Liver (tissue), 9 donors: ENCODE measurements around the gene WNK2. TPM values are rescaled to one million over a fixed set of nuclear protein-coding genes. Genes with fewer than 3 reads are reported as not detected.

ENCODE experiments used
- DNase-seq: peaks from one replicate; pipeline ENCODE4 v3.0.0-alpha.2; 2017; ENCODE audit warnings: low spot score
- H3K27ac ChIP-seq, 2 donors: one replicate each; pipeline ENCODE4 v1.7.0; 2013; ENCODE audit warnings: inconsistent platforms in 2 of 2, low read length in 2 of 2, control low read depth in 1 of 2, low read depth in 1 of 2, mild to moderate bottlenecking in 1 of 2
- H3K27me3 ChIP-seq, 4 donors: one replicate each; pipeline versions ENCODE4 v1.6.1 to v1.7.0; 2013; ENCODE audit warnings: low read length in 3 of 4, inconsistent platforms in 1 of 4, mild to moderate bottlenecking in 1 of 4, moderate library complexity in 1 of 4; ENCODE audit not compliant: control insufficient read depth in 4 of 4, insufficient read depth in 4 of 4
- H3K36me3 ChIP-seq, 4 donors: one replicate each; pipeline versions ENCODE4 v1.6.1 to v1.7.0; 2013; ENCODE audit warnings: low read length in 3 of 4, mild to moderate bottlenecking in 3 of 4, low read depth in 1 of 4, moderate library complexity in 1 of 4; ENCODE audit not compliant: control insufficient read depth in 4 of 4, insufficient read depth in 3 of 4
- H3K4me1 ChIP-seq, 4 donors: one replicate each; pipeline versions ENCODE4 v1.6.1 to v1.7.0; 2013; ENCODE audit warnings: low read length in 3 of 4, mild to moderate bottlenecking in 3 of 4, moderate library complexity in 1 of 4; ENCODE audit not compliant: control insufficient read depth in 4 of 4, insufficient read depth in 4 of 4
- H3K4me3 ChIP-seq, 3 donors: one replicate each; pipeline versions ENCODE4 v1.6.1 to v1.7.0; 2013; ENCODE audit warnings: low read length in 3 of 3, control low read depth in 1 of 3, low read depth in 1 of 3, mild to moderate bottlenecking in 1 of 3
- H3K9ac ChIP-seq, 2 donors: one replicate each; pipeline ENCODE4 v1.7.0; 2013; ENCODE audit warnings: low read length in 2 of 2, mild to moderate bottlenecking in 2 of 2, moderate library complexity in 2 of 2, control low read depth in 1 of 2, low read depth in 1 of 2
- H3K9me3 ChIP-seq, 4 donors: one replicate each; pipeline versions ENCODE4 v1.6.1 to v1.7.0; 2013; ENCODE audit warnings: low read length in 3 of 4; ENCODE audit not compliant: control insufficient read depth in 4 of 4
- EGR1 ChIP-seq, 2 donors: IDR thresholded peaks; 2 replicates each; pipeline ENCODE4 v1.6.1; 2016 to 2018; ENCODE audit warnings: antibody characterized with exemption in 2 of 2, low read depth in 2 of 2
- FOXA1 ChIP-seq: IDR thresholded peaks from 2 replicates; pipeline ENCODE4 v1.6.1; 2016; ENCODE audit warnings: antibody characterized with exemption
- FOXA2 ChIP-seq: IDR thresholded peaks from 2 replicates; pipeline ENCODE4 v1.6.1; 2016; ENCODE audit warnings: antibody characterized with exemption
- GABPA ChIP-seq, 2 donors: IDR thresholded peaks in 1 of 2; conservative IDR thresholded peaks in 1 of 2; 2 replicates each; pipeline ENCODE4 v1.6.1; 2016; ENCODE audit warnings: antibody characterized with exemption in 2 of 2, mild to moderate bottlenecking in 1 of 2, moderate library complexity in 1 of 2
- HNF4A ChIP-seq, 2 donors: conservative IDR thresholded peaks; 2 replicates each; pipeline ENCODE4 v1.6.1; 2016; ENCODE audit warnings: antibody characterized with exemption in 2 of 2, mild to moderate bottlenecking in 2 of 2
- HNF4G ChIP-seq: IDR thresholded peaks from 2 replicates; pipeline ENCODE4 v1.6.1; 2016; ENCODE audit warnings: antibody characterized with exemption
- MAX ChIP-seq: IDR thresholded peaks from 2 replicates; pipeline ENCODE4 v1.6.1; 2016; ENCODE audit warnings: antibody characterized with exemption
- NR2F2 ChIP-seq: IDR thresholded peaks from 2 replicates; pipeline ENCODE4 v1.6.1; 2016; ENCODE audit warnings: antibody characterized with exemption
- RAD21 ChIP-seq, 2 donors: IDR thresholded peaks; 2 replicates each; pipeline ENCODE4 v1.6.1; 2016; ENCODE audit warnings: antibody characterized with exemption in 2 of 2, mild to moderate bottlenecking in 2 of 2
- RXRA ChIP-seq, 2 donors: IDR thresholded peaks; 2 replicates each; pipeline ENCODE4 v1.6.1; 2017 to 2018; ENCODE audit warnings: antibody characterized with exemption in 2 of 2, mild to moderate bottlenecking in 1 of 2
- SP1 ChIP-seq: IDR thresholded peaks from 2 replicates; pipeline ENCODE4 v1.6.1; 2018; ENCODE audit warnings: antibody characterized with exemption, mild to moderate bottlenecking
- TAF1 ChIP-seq: conservative IDR thresholded peaks from 2 replicates; pipeline ENCODE4 v1.6.1; 2016; ENCODE audit warnings: antibody characterized with exemption, mild to moderate bottlenecking
- YY1 ChIP-seq: IDR thresholded peaks from 2 replicates; pipeline ENCODE4 v1.6.1; 2016; ENCODE audit warnings: antibody characterized with exemption, mild to moderate bottlenecking
- WGBS: extraction: QIAGEN DNeasy Blood & Tissue Kit; methylation state at CpG from one replicate; pipeline ENCODE4 v1.1.7; 2013; 5-methylcytosine and 5-hydroxymethylcytosine counted together
- polyA plus RNA-seq, 2 donors: library from polyadenylated mRNA; stranded (reverse) in 1 of 2; unstranded in 1 of 2; fragments of 200-250 nt in 1 of 2; fragments of >200 nt in 1 of 2; fragmentation: Nextera tagmentation in 1 of 2; extraction: Ambion mirVana in 1 of 2; gene quantifications; one replicate each; pipeline versions ENCODE4 v1.2.1 to v1.2.3, GENCODE V29; 2013 to 2015
- total RNA-seq, 2 donors: library from RNA; depleted of rRNA; stranded (reverse); fragments of >200 nt; gene quantifications; one replicate each; pipeline ENCODE4 v1.2.3, GENCODE V29; 2014
- TF ChIP-seq, protein P1 (sequence below): IDR thresholded peaks from 2 replicates; pipeline ENCODE4 v1.6.1; 2016; ENCODE audit warnings: antibody characterized with exemption, mild to moderate bottlenecking
- TF ChIP-seq, protein P2 (sequence below): IDR thresholded peaks from 2 replicates; pipeline ENCODE4 v1.6.1; 2016; ENCODE audit warnings: antibody characterized with exemption
- TF ChIP-seq, protein P3 (sequence below): IDR thresholded peaks from 2 replicates; pipeline ENCODE4 v1.6.1; 2016; ENCODE audit warnings: antibody characterized with exemption
- TF ChIP-seq, protein P4 (sequence below): fragments of 150-350 bp; IDR thresholded peaks from 2 replicates; pipeline ENCODE4 v1.5.1; 2017; ENCODE audit warnings: improper control_type of control experiment, low read depth, low read length; ENCODE audit not compliant: missing input control
- donor health status: healthy.
- donor health status: healthy.
- donor health status: healthy.
- donor health status: healthy.
- donor health status: healthy.

Gene WNK2
- total and polyA plus RNA-seq, 4 donors = 0.65 to 4.4 (median 1.7) TPM

DNA sequence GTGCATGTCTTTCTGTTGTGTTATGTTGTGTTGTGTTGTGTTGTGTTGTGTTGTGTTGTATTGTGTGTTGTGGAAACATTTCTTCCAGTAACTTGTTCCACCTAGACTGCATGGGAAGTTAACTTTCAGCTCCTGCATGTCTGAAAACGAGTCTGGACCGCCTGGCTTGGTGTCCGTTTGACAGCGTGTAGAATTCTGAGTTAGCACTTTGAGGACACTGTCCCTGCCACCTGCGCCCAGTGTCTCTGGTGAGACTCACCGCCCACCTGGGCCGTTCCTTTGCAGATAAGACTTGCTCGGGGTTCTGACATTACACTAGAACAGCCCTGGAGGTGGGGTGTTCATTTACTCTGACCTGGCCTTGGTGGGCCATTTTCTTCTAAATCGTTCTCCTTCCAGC lies 42.0 kb downstream of the WNK2 start (continued):
- TF ChIP-seq, protein P1, sequence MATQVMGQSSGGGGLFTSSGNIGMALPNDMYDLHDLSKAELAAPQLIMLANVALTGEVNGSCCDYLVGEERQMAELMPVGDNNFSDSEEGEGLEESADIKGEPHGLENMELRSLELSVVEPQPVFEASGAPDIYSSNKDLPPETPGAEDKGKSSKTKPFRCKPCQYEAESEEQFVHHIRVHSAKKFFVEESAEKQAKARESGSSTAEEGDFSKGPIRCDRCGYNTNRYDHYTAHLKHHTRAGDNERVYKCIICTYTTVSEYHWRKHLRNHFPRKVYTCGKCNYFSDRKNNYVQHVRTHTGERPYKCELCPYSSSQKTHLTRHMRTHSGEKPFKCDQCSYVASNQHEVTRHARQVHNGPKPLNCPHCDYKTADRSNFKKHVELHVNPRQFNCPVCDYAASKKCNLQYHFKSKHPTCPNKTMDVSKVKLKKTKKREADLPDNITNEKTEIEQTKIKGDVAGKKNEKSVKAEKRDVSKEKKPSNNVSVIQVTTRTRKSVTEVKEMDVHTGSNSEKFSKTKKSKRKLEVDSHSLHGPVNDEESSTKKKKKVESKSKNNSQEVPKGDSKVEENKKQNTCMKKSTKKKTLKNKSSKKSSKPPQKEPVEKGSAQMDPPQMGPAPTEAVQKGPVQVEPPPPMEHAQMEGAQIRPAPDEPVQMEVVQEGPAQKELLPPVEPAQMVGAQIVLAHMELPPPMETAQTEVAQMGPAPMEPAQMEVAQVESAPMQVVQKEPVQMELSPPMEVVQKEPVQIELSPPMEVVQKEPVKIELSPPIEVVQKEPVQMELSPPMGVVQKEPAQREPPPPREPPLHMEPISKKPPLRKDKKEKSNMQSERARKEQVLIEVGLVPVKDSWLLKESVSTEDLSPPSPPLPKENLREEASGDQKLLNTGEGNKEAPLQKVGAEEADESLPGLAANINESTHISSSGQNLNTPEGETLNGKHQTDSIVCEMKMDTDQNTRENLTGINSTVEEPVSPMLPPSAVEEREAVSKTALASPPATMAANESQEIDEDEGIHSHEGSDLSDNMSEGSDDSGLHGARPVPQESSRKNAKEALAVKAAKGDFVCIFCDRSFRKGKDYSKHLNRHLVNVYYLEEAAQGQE = no peak
- TF ChIP-seq NR2F2 (no peak), SP1 (no peak), GABPA (IDR thresholded peaks at IDR 0.05 in 1 of 2, conservative IDR thresholded peaks at IDR 0.05 in 1 of 2) (no peak), HNF4A (conservative IDR thresholded peaks at IDR 0.05) (no peak), FOXA1 (no peak)
- TF ChIP-seq, protein P2, sequence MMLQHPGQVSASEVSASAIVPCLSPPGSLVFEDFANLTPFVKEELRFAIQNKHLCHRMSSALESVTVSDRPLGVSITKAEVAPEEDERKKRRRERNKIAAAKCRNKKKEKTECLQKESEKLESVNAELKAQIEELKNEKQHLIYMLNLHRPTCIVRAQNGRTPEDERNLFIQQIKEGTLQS = no peak

- Histone ChIP-seq H3K36me3 (no peaks in the 10 kb centered on the region), H3K27me3 (peaks cover 0 to 3% (median 0%) of the 10 kb centered on the region in 4 donors), H3K9ac (no peak overlapping the region), H3K4me1 (no peaks in the 10 kb centered on the region), H3K9me3 (no peaks in the 10 kb centered on the region), H3K27ac (no peak overlapping the region), H3K4me3 (no peak overlapping the region)
- DNase-seq = no peak
- 84% methylated on average over 5 of the region's 5 CpGs for WGBS
- TF ChIP-seq HNF4A (conservative IDR thresholded peaks at IDR 0.05) = no peak
- TF ChIP-seq, protein P2 = no peak
- TF ChIP-seq HNF4G = no peak
- no peak for TF ChIP-seq FOXA2
- no peak for TF ChIP-seq RXRA (IDR thresholded peaks at IDR 0.05)
- TF ChIP-seq NR2F2 = no peak
- no peak for TF ChIP-seq MAX
- no peak for TF ChIP-seq YY1
Observed at GRCh38 chr9:93226819-93227218, 42.9 kb downstream of the WNK2 start.

GRCh38 chr9:93228030-93228429 lies 44.1 kb downstream of the WNK2 start:
- TF ChIP-seq RXRA (IDR thresholded peaks at IDR 0.05) (no peak), EGR1 (IDR thresholded peaks at IDR 0.05; ENCODE audit: low read depth in 2 of 2) (no peak)
- peaks cover 0 to 3% (median 0%) of the 10 kb centered on the region in 4 donors for H3K27me3 ChIP-seq
- H3K9me3 ChIP-seq = no peaks in the 10 kb centered on the region
- H3K27ac ChIP-seq = no peak overlapping the region
- no peak overlapping the region for H3K9ac ChIP-seq
- H3K4me1 ChIP-seq = no peaks in the 10 kb centered on the region
- H3K4me3 ChIP-seq = no peak overlapping the region
- 76% methylated on average over 7 of the region's 7 CpGs for WGBS
- H3K36me3 ChIP-seq = no peaks in the 10 kb centered on the region
- no peak for DNase-seq

- H3K9ac ChIP-seq = no peak overlapping the region
- 72% methylated on average over 8 of the region's 8 CpGs for WGBS
- no peaks in the 10 kb centered on the region for H3K4me1 ChIP-seq
- peaks cover 0 to 3% (median 0%) of the 10 kb centered on the region in 4 donors for H3K27me3 ChIP-seq
- no peaks in the 10 kb centered on the region for H3K36me3 ChIP-seq
- no peak overlapping the region for H3K27ac ChIP-seq
- no peaks in the 10 kb centered on the region for H3K9me3 ChIP-seq
- no peak overlapping the region for H3K4me3 ChIP-seq
- DNase-seq = no peak
- TF ChIP-seq RAD21 (IDR thresholded peaks at IDR 0.05) (no peak), RXRA (IDR thresholded peaks at IDR 0.05) (no peak), FOXA2 (no peak), TAF1 (no peak), NR2F2 (no peak), SP1 (no peak), FOXA1 (no peak), HNF4G (no peak), YY1 (no peak), GABPA (IDR thresholded peaks at IDR 0.05 in 1 of 2, conservative IDR thresholded peaks at IDR 0.05 in 1 of 2) (no peak)
- TF ChIP-seq, protein P3, sequence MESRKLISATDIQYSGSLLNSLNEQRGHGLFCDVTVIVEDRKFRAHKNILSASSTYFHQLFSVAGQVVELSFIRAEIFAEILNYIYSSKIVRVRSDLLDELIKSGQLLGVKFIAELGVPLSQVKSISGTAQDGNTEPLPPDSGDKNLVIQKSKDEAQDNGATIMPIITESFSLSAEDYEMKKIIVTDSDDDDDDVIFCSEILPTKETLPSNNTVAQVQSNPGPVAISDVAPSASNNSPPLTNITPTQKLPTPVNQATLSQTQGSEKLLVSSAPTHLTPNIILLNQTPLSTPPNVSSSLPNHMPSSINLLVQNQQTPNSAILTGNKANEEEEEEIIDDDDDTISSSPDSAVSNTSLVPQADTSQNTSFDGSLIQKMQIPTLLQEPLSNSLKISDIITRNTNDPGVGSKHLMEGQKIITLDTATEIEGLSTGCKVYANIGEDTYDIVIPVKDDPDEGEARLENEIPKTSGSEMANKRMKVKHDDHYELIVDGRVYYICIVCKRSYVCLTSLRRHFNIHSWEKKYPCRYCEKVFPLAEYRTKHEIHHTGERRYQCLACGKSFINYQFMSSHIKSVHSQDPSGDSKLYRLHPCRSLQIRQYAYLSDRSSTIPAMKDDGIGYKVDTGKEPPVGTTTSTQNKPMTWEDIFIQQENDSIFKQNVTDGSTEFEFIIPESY = no peak
- TF ChIP-seq, protein P2 = no peak
- TF ChIP-seq, protein P4, sequence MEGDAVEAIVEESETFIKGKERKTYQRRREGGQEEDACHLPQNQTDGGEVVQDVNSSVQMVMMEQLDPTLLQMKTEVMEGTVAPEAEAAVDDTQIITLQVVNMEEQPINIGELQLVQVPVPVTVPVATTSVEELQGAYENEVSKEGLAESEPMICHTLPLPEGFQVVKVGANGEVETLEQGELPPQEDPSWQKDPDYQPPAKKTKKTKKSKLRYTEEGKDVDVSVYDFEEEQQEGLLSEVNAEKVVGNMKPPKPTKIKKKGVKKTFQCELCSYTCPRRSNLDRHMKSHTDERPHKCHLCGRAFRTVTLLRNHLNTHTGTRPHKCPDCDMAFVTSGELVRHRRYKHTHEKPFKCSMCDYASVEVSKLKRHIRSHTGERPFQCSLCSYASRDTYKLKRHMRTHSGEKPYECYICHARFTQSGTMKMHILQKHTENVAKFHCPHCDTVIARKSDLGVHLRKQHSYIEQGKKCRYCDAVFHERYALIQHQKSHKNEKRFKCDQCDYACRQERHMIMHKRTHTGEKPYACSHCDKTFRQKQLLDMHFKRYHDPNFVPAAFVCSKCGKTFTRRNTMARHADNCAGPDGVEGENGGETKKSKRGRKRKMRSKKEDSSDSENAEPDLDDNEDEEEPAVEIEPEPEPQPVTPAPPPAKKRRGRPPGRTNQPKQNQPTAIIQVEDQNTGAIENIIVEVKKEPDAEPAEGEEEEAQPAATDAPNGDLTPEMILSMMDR = no peak
Observed at GRCh38 chr9:93228453-93228852, 44.5 kb downstream of the WNK2 start.
